Neural cell (in vitro differentiated cells): ENCODE data around the gene ARL6IP6. TPM values are rescaled to one million over a fixed set of nuclear protein-coding genes. Genes with fewer than 3 reads are reported as not detected.
"Not testable (repeated sequence)": the region's sequence is repeated elsewhere in the genome, so short reads cannot be mapped to it uniquely, and the experiment has no call there.

Experiments
- H2AFZ ChIP-seq: fragments of 200-600, 300-800 bp; sonication (generic), shearing (Covaris generic); 2 replicates; pipeline ENCODE4 v1.6.0; 2014; ENCODE audit warnings: low read depth, mild to moderate bottlenecking, antibody characterized with exemption, low read length, moderate library complexity
- H3F3A ChIP-seq: fragments of 200-600 bp; shearing (Covaris generic); 2 replicates; pipeline ENCODE4 v1.6.1; 2016; ENCODE audit warnings: mild to moderate bottlenecking, moderate library complexity, mixed read lengths, antibody characterized with exemption, low read length; ENCODE audit not compliant: insufficient read depth, poor library complexity, severe bottlenecking
- H3K27ac ChIP-seq: fragments of 200-600, 300-800 bp; sonication (generic), shearing (Covaris generic); 2 replicates; pipeline ENCODE4 v1.5.1; 2014; ENCODE audit warnings: mild to moderate bottlenecking, low read length, moderate library complexity
- H3K27me3 ChIP-seq: fragments of 300-800, 200-600 bp; sonication (generic), shearing (Covaris generic); 2 replicates; pipeline ENCODE4 v1.6.0; 2014; ENCODE audit warnings: mild to moderate bottlenecking, low read depth, low read length, moderate library complexity; ENCODE audit not compliant: insufficient read depth
- H3K36me3 ChIP-seq: fragments of 300-800, 200-600 bp; sonication (generic), shearing (Covaris generic); 2 replicates; pipeline ENCODE4 v1.5.1; 2014; ENCODE audit warnings: mild to moderate bottlenecking, antibody characterized with exemption, low read length, moderate library complexity; ENCODE audit not compliant: insufficient read depth
- H3K4me2 ChIP-seq: fragments of 300-800, 200-600 bp; sonication (generic), shearing (Covaris generic); 2 replicates; pipeline ENCODE4 v1.6.0; 2014; ENCODE audit warnings: mild to moderate bottlenecking, low read length
- H3K4me3 ChIP-seq: fragments of 300-800, 200-600 bp; sonication (generic), shearing (Covaris generic); 2 replicates; pipeline ENCODE4 v1.5.1; 2014; ENCODE audit warnings: mild to moderate bottlenecking, low read length, moderate library complexity
- H3K79me2 ChIP-seq: fragments of 200-600 bp; shearing (Covaris generic); replicated peaks from 2 replicates; pipeline ENCODE4 v1.6.0; 2014; ENCODE audit warnings: mild to moderate bottlenecking, low read length, moderate library complexity; ENCODE audit not compliant: insufficient read depth
- H3K9ac ChIP-seq: fragments of 300-800, 200-600 bp; sonication (generic), shearing (Covaris generic); 2 replicates; pipeline ENCODE4 v1.6.1; 2016; ENCODE audit warnings: mild to moderate bottlenecking, low read length, mixed read lengths
- H3K9me2 ChIP-seq: fragments of 200-600 bp; shearing (Covaris generic); 2 replicates; pipeline ENCODE4 v1.6.1; 2016; ENCODE audit warnings: mild to moderate bottlenecking, low read length, mixed read lengths; ENCODE audit not compliant: insufficient read depth
- H3K9me3 ChIP-seq: fragments of 200-600, 300-800 bp; sonication (generic), shearing (Covaris generic); 2 replicates; pipeline ENCODE4 v1.6.1; 2016; ENCODE audit warnings: mild to moderate bottlenecking, mixed run types, low read length, moderate library complexity, mixed read lengths
- H4K20me1 ChIP-seq: fragments of 200-600 bp; shearing (Covaris generic); 2 replicates; pipeline ENCODE4 v1.6.1; 2016; ENCODE audit warnings: mild to moderate bottlenecking, mixed run types; ENCODE audit not compliant: insufficient read depth
- EP300 ChIP-seq: fragments of 450-650 bp; conservative IDR thresholded peaks from 2 replicates; pipeline ENCODE4 v1.6.1; 2014; ENCODE audit warnings: antibody characterized with exemption, mild to moderate bottlenecking, moderate library complexity; ENCODE audit not compliant: poor library complexity, severe bottlenecking
- EZH2 ChIP-seq: fragments of 200-600, 300-800 bp; shearing (Covaris generic), sonication (generic); IDR thresholded peaks from 2 replicates; pipeline ENCODE4 v1.6.1; 2014; ENCODE audit warnings: antibody characterized with exemption, low read length, borderline replicate concordance, mild to moderate bottlenecking; ENCODE audit not compliant: insufficient read depth, poor library complexity, severe bottlenecking
- MXI1 ChIP-seq: fragments of 450-650 bp; conservative IDR thresholded peaks from 2 replicates; pipeline ENCODE4 v1.6.1; 2014; ENCODE audit warnings: antibody characterized with exemption, mild to moderate bottlenecking; ENCODE audit not compliant: poor library complexity, severe bottlenecking
- POLR2AphosphoS5 ChIP-seq: IDR thresholded peaks from 2 replicates; pipeline ENCODE4 v1.6.1; 2012
- RAD21 ChIP-seq: fragments of 450-650 bp; conservative IDR thresholded peaks from 2 replicates; pipeline ENCODE4 v1.6.1; 2014; ENCODE audit warnings: antibody characterized with exemption, mild to moderate bottlenecking, moderate library complexity
- SMC3 ChIP-seq: fragments of 450-650 bp; conservative IDR thresholded peaks from 2 replicates; pipeline ENCODE4 v1.6.1; 2014; ENCODE audit warnings: antibody characterized with exemption, mild to moderate bottlenecking, moderate library complexity; ENCODE audit not compliant: poor library complexity
- TAF1 ChIP-seq: IDR thresholded peaks from 2 replicates; pipeline ENCODE4 v1.6.1; 2012; ENCODE audit warnings: low read depth
- polyA plus RNA-seq: library from polyadenylated mRNA; depleted of rRNA; stranded (reverse); fragments of >200 nt; gene quantifications from 2 replicates; pipeline ENCODE4 v1.2.3, GENCODE V29; 2014
- TF ChIP-seq, protein P1 (sequence below): fragments of 450-650 bp; IDR thresholded peaks from 2 replicates; pipeline ENCODE4 v1.5.1; 2014; ENCODE audit warnings: antibody characterized with exemption, mild to moderate bottlenecking, moderate library complexity; ENCODE audit not compliant: poor library complexity, severe bottlenecking
- TF ChIP-seq, protein P2 (sequence below): IDR thresholded peaks from 2 replicates; pipeline ENCODE4 v1.6.1; 2012; ENCODE audit warnings: borderline replicate concordance

The ARL6IP6 gene
- polyA plus RNA-seq, 1 donor from 2014 or later = 46.0 TPM

DNA sequence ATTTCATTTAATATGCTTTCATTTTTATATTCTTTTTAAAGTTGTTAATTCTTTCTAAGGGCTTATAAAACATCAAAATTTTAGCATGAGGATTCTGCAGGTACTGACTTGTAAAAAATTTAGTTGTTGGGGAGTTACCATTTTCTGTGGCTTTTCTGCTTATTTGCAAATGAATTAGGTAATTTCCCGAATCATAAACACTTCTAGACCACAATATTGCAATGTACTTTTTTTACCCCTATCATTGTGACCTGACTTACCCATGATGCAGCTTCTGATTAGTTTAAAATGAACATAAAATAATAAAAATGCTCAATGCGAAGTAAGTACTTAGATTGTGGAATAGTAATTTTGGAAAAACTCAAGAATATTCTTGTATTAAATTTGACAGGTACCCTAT lies 11.4 kb downstream of the ARL6IP6 start:
- no peak overlapping the region for H3K27ac ChIP-seq
- H3K36me3 ChIP-seq = no peaks in the 10 kb centered on the region
- no peak for TF ChIP-seq RAD21
- no peak for TF ChIP-seq MXI1
- no peak overlapping the region for H3K4me2 ChIP-seq
- no peak overlapping the region for H3K9ac ChIP-seq
- no peak overlapping the region for H2AFZ ChIP-seq
- H3K27me3 ChIP-seq = no peaks in the 10 kb centered on the region
- H4K20me1 ChIP-seq = no peaks in the 10 kb centered on the region
- H3K9me2 ChIP-seq = no peaks in the 10 kb centered on the region
- H3K79me2 ChIP-seq = peaks cover 29% of the 10 kb centered on the region
- no peaks in the 10 kb centered on the region for H3K9me3 ChIP-seq
- no peaks in the 10 kb centered on the region for H3F3A ChIP-seq
- no peak overlapping the region for H3K4me3 ChIP-seq

DNA sequence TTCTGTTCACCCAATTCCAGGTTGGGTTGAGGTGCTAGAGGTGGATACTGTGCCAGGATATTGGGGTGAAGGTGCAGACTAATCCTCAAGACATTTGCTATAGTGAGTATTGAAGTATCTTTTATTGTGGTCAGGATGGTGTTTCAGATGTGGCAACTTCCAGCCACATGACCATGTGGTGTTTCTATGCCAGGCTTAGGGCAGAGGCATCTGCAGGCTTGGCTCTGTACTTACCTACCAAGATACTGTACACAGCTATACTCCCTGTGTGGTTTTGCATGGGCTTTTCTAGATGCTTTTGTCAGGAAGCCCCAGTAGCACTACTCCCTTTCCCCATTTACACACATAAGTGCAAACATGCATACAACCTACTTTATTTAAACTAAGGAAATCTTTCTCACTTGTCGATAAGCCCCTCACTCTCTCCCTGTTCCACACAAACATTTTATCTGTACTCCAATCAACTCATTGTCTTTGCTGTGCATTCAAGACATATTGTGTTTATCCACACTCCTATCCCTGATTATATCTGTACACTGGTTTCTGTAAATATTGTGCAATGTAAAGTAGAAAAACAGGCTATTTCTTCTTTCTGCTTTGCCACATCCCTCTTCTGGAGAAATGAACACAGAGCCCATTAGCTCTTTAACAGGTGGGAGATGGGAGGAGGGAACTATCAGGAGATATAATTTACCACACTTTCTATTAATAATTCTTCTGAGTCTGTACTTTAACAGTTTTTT lies 12.3 kb downstream of the ARL6IP6 start:
- Histone ChIP-seq H3K9ac (no peak overlapping the region), H3K4me3 (no peak overlapping the region), H4K20me1 (no peaks in the 10 kb centered on the region), H3F3A (no peaks in the 10 kb centered on the region), H3K9me2 (no peaks in the 10 kb centered on the region), H3K27me3 (no peaks in the 10 kb centered on the region), H3K27ac (no peak overlapping the region), H3K79me2 (peaks cover 26% of the 10 kb centered on the region), H3K9me3 (no peaks in the 10 kb centered on the region), H3K4me2 (no peak overlapping the region), H3K36me3 (no peaks in the 10 kb centered on the region), H2AFZ (no peak overlapping the region)
- no peak for TF ChIP-seq EP300
- no peak for TF ChIP-seq TAF1
- TF ChIP-seq RAD21 = no peak
- TF ChIP-seq, protein P1, sequence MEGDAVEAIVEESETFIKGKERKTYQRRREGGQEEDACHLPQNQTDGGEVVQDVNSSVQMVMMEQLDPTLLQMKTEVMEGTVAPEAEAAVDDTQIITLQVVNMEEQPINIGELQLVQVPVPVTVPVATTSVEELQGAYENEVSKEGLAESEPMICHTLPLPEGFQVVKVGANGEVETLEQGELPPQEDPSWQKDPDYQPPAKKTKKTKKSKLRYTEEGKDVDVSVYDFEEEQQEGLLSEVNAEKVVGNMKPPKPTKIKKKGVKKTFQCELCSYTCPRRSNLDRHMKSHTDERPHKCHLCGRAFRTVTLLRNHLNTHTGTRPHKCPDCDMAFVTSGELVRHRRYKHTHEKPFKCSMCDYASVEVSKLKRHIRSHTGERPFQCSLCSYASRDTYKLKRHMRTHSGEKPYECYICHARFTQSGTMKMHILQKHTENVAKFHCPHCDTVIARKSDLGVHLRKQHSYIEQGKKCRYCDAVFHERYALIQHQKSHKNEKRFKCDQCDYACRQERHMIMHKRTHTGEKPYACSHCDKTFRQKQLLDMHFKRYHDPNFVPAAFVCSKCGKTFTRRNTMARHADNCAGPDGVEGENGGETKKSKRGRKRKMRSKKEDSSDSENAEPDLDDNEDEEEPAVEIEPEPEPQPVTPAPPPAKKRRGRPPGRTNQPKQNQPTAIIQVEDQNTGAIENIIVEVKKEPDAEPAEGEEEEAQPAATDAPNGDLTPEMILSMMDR = no peak
- TF ChIP-seq, protein P2, sequence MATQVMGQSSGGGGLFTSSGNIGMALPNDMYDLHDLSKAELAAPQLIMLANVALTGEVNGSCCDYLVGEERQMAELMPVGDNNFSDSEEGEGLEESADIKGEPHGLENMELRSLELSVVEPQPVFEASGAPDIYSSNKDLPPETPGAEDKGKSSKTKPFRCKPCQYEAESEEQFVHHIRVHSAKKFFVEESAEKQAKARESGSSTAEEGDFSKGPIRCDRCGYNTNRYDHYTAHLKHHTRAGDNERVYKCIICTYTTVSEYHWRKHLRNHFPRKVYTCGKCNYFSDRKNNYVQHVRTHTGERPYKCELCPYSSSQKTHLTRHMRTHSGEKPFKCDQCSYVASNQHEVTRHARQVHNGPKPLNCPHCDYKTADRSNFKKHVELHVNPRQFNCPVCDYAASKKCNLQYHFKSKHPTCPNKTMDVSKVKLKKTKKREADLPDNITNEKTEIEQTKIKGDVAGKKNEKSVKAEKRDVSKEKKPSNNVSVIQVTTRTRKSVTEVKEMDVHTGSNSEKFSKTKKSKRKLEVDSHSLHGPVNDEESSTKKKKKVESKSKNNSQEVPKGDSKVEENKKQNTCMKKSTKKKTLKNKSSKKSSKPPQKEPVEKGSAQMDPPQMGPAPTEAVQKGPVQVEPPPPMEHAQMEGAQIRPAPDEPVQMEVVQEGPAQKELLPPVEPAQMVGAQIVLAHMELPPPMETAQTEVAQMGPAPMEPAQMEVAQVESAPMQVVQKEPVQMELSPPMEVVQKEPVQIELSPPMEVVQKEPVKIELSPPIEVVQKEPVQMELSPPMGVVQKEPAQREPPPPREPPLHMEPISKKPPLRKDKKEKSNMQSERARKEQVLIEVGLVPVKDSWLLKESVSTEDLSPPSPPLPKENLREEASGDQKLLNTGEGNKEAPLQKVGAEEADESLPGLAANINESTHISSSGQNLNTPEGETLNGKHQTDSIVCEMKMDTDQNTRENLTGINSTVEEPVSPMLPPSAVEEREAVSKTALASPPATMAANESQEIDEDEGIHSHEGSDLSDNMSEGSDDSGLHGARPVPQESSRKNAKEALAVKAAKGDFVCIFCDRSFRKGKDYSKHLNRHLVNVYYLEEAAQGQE = no peak
- TF ChIP-seq SMC3 = no peak
- TF ChIP-seq POLR2AphosphoS5 = no peak
- TF ChIP-seq MXI1 = no peak
- no peak for TF ChIP-seq EZH2

DNA sequence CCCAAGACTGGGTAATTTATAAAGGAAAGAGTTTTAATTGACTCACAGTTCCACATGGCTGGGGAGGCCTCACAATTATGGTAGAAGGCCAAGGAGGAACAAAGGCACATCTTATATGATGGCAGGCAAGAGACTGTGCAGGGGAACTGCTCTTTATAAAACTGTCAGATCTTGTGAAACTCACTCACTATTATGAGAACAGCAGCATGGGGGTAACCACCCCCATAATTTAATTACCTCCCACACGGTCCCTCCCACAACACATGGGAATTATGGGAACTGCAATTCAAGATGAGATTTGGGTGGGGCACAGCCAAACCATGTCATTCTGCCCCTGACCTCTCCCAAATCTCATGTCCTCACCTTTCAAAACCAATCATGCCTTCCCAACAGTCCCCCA lies 19.1 kb downstream of the ARL6IP6 start:
- H3K27ac ChIP-seq, H3K9me3 ChIP-seq, H3F3A ChIP-seq, H3K27me3 ChIP-seq, H4K20me1 ChIP-seq, H2AFZ ChIP-seq, H3K9ac ChIP-seq, H3K79me2 ChIP-seq, H3K36me3 ChIP-seq, H3K4me3 ChIP-seq, H3K9me2 ChIP-seq, H3K4me2 ChIP-seq: not testable (repeated sequence)
